VCaP (cell line): ENCODE results near the gene DHX34.

Experiments
- H3K27ac ChIP-seq: fragments of 450-650 bp; 2 replicates; pipeline ENCODE4 v1.5.1; 2017
- TF ChIP-seq, protein P1 (sequence below): fragments of 450-650 bp; conservative IDR thresholded peaks from 2 replicates; pipeline ENCODE4 v1.5.1; 2017; ENCODE audit warnings: mild to moderate bottlenecking, moderate library complexity

Gene DHX34

GRCh38 chr19:47389150-47389556 is 40.0 kb downstream of the DHX34 start:
- TF ChIP-seq, protein P1, sequence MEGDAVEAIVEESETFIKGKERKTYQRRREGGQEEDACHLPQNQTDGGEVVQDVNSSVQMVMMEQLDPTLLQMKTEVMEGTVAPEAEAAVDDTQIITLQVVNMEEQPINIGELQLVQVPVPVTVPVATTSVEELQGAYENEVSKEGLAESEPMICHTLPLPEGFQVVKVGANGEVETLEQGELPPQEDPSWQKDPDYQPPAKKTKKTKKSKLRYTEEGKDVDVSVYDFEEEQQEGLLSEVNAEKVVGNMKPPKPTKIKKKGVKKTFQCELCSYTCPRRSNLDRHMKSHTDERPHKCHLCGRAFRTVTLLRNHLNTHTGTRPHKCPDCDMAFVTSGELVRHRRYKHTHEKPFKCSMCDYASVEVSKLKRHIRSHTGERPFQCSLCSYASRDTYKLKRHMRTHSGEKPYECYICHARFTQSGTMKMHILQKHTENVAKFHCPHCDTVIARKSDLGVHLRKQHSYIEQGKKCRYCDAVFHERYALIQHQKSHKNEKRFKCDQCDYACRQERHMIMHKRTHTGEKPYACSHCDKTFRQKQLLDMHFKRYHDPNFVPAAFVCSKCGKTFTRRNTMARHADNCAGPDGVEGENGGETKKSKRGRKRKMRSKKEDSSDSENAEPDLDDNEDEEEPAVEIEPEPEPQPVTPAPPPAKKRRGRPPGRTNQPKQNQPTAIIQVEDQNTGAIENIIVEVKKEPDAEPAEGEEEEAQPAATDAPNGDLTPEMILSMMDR = no peak
- H3K27ac ChIP-seq = no peak overlapping the region

DNA sequence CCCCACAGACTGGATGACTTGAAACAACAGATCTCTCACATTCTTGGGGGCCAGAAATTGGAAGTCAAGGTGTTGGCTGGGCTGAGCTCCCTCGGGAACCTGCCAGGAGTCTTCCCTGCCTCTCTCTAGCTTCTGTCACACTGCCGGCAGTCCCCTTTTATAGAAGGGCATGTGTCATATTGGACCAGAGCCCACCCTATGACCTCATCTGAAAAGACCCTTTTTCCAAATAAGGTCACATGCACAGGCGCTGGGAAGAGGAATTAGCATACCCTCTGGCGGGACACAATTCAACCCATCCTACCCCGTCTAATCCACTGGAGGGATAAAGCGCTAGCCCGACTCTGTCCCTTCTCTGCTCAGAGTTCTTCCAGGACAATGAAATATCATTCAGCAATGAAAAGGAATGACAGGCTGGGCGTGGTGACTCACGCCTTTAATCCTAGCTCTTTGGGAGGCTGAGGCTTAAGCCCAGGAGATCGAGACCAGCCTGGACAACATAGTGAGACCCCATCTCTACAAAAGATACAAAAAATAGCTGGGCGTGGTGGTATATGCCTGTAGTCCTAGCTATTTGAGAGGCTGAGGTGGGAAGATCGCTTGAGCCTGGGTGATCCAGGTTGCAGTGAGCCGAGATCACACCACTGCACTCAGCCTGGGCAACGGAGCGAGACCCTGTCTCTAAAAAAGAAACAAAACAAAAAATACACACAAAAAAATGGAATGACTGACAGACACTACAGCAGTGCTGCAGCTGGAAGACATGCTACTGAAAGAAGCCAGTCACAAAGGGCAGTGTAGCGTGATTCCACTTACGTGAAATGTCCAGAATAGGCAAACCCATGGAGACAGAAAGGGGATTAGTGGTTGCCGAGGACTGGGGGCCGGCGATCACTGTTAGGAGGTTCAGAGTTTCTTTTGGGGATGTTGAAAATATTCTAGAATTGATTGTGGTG is 41.7 kb downstream of the DHX34 start:
- no peak overlapping the region for H3K27ac ChIP-seq
- TF ChIP-seq, protein P1 = no peak

DNA sequence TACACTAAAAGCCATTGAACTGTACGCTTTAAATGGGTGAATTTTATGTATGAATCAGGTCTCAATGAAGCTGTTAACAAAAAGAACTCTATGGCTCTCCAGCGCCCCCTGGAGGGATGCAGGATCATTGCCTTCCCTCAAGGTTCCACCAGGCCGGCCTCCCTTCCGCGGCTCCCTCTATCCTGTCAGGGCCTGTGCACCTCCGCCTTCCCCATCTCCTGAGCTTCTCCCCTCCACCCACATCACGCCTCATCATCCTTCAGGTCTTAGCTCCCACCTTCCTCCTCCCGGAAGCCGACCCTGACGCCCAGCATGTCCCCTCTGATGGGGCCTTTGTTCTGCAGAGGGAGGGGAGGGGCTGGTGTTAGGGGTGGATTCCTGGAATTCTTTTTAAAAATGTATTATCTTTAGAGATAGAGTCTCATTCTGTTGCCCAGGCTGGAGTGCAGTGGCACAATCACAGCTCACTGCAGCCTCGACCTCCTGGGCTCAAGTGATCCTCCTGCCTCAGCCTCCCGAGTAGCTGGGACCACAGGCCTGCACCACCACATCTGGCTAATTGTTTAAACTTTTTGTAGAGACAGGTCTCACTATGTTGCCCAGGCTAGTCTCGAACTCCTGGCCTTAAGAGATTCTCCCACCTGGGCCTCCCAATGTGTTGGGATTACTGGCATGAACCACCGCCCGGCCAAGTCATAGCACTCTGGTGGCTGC is 42.6 kb downstream of the DHX34 start:
- TF ChIP-seq, protein P1 = peak; percentile 95
- H3K27ac ChIP-seq = no peak overlapping the region

GRCh38 chr19:47398707-47399597 is 49.8 kb downstream of the DHX34 start:
- H3K27ac ChIP-seq = no peak overlapping the region
- TF ChIP-seq, protein P1 = no peak

- TF ChIP-seq, protein P1 = no peak
- no peak overlapping the region for H3K27ac ChIP-seq
These were observed 53.4 kb downstream of the DHX34 start for GRCh38 chr19:47402504-47402903.

GRCh38 chr19:47404334-47405196 is 55.5 kb downstream of the DHX34 start:
- TF ChIP-seq, protein P1 = no peak
- H3K27ac ChIP-seq = no peak overlapping the region
